CD4-positive, alpha-beta T cell treated with Interleukin-15 for 1 hour (primary cell): ENCODE measurements around the gene PPARD.
"Not testable (repeated sequence)": the region's sequence is repeated elsewhere in the genome, so short reads cannot be mapped to it uniquely, and the experiment has no call there.

Experiments
- DNase-seq: peaks from one replicate; pipeline ENCODE4 v3.0.0-alpha.2; 2020

PPARD gene

DNA sequence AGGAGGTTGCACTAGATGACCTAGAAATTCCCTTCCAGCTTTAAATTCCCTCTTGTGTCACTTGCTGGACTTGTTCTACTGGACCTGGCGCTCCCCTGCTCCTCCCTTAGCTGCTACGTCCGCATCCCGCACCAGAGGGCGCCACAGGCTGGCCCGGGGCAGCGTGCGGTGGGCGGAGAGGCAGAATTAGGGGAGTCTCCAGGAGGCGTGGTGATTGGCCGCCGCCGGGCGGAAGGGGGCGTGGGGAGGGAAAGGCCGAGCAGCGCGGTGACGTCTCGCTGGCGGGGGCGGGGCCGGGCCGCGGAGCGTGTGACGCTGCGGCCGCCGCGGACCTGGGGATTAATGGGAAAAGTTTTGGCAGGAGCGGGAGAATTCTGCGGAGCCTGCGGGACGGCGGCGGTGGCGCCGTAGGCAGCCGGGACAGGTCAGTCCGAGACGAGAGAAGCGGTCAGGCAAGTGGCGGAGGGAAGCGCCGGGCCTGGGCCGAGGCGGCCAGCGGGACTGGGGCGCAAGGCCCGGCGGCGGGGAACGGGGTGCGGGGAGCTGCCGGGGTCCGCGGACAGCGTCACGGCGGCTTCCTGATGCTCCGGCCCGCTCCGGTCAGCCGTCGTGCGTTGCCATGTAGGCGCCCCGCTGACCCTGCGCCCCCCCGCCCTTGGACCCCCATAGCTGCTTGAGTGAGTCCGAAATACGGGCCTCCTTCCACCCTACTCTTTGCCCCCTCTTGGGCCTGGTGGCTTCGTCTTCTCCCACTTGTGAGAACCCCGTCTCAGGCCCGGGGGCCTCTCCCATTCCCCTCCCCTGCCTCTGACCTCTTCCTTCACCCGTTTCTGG lies at the start of gene PPARD:
PPARD (plus strand) TSS at position 301 of the 834 bp plus-strand sequence. CDS start 68,530 bp downstream, outside the sequence.
- peak; percentile 95 for DNase-seq

GRCh38 chr6:35293681-35294080 lies 48.7 kb upstream of the PPARD start:
- DNase-seq, result no peak

- DNase-seq, result peak; percentile 53
These were observed 47.9 kb upstream of the PPARD start for GRCh38 chr6:35294308-35294945.

- no peak for DNase-seq
These were observed 47.3 kb upstream of the PPARD start for GRCh38 chr6:35295036-35295435.

GRCh38 chr6:35295521-35296315 lies 46.6 kb upstream of the PPARD start:
- DNase-seq, result no peak

DNA sequence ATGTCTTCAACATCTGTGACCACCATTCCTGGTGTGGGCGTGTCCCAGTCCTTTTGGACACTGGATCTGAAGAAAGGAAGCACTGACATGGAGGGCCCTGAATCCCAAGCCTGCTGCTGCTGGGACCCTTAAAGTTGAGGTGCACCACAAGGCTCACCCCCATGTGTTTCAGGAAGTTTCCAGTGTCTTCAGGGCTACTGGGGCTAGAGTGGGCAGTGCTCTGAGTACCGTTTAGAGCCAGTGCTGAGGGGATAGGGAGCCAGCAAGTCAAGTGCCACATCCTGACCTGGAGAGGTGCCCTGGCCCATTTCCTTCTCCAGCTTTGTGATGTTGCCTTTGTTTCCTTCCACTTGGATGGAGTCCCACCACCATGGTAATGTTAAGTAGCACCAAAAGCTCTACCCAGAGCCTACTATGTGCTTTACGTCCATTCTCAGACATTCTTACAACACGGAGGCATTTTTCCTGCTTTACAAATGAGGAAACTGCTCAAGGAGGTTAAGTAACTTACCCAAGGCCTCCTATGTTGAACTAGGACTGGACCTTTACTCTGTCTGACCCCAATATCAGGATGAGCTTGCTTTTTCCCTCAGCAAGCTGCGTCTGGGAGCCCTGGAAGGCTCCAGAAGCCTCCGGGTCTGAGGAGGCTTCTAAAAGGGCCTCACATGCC lies 45.3 kb upstream of the PPARD start:
- no peak for DNase-seq

DNA sequence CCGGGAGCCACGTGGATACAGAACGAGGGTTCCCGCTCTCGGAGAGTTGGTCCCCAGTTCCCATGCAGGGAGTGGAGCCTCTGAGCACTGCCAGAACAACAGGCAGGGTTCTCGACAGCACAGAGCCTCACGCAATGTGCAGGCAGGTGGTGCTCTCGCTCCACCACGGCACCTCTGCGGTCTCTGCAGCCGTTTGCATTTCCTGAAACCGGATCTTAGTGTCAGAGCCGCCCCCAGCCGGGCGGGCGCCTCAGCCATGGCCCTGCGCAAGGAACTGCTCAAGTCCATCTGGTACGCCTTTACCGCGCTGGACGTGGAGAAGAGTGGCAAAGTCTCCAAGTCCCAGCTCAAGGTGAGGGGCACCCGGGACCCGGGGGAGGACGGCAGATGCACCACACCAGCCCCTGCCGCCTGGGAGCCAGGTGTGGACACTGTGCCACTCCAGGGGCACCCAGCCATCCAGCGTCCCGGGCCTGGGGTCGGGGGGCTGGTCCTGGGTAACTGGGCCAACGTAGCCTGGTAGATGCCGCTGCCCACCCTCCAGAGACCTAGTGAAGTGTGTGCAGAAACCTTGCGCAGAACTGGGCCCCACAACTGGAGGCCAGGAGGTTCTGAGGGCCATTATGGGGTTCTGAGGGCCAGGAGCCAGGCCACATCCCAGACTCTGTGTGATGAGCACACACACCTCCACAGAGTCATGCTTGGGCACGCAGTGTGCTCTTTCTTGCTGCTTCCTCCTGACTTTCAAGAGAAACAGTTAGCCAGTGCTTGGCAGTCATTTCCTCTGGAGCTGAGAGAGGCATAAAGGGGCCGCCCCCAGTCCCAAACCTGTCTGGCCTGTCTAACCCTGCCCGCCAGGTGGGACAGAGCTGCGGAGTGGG lies 44.5 kb upstream of the PPARD start, which contains the start of gene DEF6:
DEF6 (plus strand) TSS at position 218 of the 881 bp plus-strand sequence; CDS start at position 257, 39 bp downstream.
- peak; percentile 90 for DNase-seq

- no peak for DNase-seq
These were observed 43.7 kb upstream of the PPARD start for GRCh38 chr6:35298625-35299140.

GRCh38 chr6:35299674-35300073 lies 42.7 kb upstream of the PPARD start:
- peak; percentile 63 for DNase-seq

- DNase-seq, result peak; percentile 59
These were observed 41.5 kb upstream of the PPARD start for GRCh38 chr6:35300848-35301247.

- peak; percentile 87 for DNase-seq
These were observed 39.6 kb upstream of the PPARD start for GRCh38 chr6:35302604-35303241.

DNA sequence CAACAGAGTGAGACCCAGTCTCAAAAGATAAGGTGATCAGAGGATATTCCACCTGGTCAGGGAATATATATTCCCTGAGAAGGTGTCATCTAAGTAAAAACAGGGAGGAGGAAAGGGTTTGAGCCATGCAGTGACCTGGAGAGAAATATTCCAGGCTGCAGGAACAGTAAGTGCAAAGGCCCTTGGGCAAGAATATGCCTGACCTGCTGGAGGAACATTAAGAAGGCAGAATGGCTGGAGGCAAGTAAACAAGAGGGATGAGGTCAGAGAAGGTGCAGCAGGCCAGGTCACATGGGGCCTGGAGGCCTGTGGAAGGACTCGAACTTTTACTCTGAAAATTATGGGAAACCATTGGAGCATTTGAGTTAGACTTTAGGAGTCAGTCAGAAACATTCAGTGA lies 38.1 kb upstream of the PPARD start:
- no peak for DNase-seq

- DNase-seq, result no peak
These were observed 37.2 kb upstream of the PPARD start for GRCh38 chr6:35305117-35305516.

DNA sequence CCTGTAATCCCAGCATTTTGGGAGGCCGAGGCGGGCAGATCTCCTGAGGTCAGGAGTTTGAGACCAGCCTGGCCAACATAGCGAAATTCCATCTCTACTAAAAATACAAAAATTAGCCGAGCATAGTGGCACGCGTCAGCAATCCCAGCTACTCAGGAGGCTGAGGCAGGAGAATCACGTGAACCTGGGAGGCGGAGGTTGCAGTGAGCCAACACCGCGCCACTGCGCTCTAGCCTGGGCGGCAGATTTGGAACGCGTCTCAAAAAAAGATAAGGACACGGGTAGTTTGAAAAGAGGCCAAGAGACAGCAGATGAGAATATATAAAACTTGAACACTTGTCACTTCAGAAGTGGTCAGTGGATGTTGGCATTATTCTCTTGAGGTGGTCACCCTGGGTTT lies 35.2 kb upstream of the PPARD start:
- not testable (repeated sequence) for DNase-seq

GRCh38 chr6:35308543-35308942 lies 33.8 kb upstream of the PPARD start:
- DNase-seq, result not testable (repeated sequence)

GRCh38 chr6:35309611-35310264 lies 32.6 kb upstream of the PPARD start:
- no peak for DNase-seq

DNA sequence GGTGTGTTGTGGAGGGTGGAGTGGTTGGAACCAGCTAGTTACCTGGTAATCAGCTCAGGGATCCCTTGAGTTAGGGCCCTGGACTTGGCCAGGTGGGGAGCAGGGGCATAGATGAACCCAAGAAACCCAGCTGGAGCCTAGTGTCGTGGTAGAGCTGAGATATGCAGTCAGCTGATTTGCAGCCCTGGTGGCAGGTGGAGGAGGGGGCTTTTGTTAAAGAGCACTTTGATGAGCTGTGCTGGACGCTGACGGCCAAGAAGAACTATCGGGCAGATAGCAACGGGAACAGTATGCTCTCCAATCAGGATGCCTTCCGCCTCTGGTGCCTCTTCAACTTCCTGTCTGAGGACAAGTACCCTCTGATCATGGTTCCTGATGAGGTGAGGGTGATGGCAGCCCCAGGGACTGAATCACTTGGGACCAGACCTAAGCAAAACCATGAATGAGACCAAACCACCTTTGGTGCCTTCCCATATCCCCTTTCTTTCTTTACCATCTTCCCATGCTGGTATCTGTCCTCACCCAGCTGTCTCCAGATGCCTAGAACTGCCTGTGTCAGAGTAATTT lies 32.0 kb upstream of the PPARD start:
- no peak for DNase-seq

DNA sequence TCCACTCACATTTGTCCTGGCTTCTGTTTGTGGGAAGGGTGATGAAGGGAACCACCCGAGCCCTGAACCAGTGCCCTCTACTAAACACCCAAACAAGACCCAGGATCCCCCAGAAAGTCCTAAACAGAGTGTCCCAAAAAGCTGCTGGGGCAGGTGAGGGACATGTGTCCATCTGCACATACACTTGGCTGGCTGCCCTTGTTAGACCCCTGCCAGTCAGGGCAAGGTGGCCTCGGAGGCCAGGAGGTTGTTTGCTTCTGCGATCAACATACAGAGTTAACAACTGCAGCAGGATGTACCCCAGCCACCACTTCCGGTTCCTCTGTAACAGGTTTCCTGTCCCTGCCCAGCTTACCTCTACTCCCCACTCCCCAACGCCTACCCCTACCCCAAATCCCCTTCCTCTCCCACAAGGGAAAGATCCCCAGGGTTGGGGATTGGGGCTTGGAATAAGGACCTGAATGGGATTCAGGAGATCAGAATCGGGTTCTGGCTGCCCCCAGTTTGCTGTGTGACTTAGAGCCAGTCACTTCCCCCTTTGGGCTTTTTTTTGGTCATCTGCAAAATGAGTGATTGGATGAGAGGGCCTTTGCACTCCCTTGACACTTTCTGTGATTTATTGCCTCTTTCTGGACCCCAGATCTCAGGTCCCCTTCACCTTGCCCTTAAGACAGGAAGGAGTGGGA lies 30.8 kb upstream of the PPARD start:
- DNase-seq, result peak; percentile 75

DNA sequence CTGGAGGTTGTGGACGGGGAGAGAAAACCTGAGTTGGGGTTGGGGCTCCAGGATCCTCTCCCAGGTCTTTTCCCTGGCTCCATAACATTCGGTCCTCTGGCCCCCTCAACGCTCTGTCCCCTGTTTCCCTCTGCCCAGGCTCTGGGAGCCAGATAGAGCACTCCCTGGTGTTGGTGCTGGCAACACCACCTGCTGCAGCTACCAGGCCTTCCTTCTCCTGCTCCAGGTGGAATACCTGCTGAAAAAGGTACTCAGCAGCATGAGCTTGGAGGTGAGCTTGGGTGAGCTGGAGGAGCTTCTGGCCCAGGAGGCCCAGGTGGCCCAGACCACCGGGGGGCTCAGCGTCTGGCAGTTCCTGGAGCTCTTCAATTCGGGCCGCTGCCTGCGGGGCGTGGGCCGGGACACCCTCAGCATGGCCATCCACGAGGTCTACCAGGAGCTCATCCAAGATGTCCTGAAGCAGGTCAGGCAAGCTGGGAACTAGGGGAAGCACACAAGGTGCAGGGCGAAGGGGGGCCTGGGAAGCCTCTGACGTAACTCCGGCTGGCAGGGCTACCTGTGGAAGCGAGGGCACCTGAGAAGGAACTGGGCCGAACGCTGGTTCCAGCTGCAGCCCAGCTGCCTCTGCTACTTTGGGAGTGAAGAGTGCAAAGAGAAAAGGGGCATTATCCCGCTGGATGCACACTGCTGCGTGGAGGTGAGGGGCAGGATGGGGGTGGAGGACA lies 30.1 kb upstream of the PPARD start:
- no peak for DNase-seq
